Retinal pigment epithelial cell (primary cell): ENCODE measurements around the gene SH3GL3.

Experiments used
- DNase-seq: peaks from one replicate; pipeline ENCODE4 v3.0.0-alpha.2; 2010; ENCODE audit warnings: low read depth
- H3K4me3 ChIP-seq: 2 replicates; pipeline ENCODE4 v1.5.1; 2011; ENCODE audit warnings: mild to moderate bottlenecking, low read length, control low read depth, moderate library complexity
- TF ChIP-seq, protein P1 (sequence below): conservative IDR thresholded peaks from 2 replicates; pipeline ENCODE4 v1.5.1; 2011; ENCODE audit warnings: low read depth, low read length, control low read depth, inconsistent platforms

SH3GL3 gene

GRCh38 chr15:83570756-83571155 lies 123.6 kb downstream of the SH3GL3 start:
- DNase-seq = no peak
- TF ChIP-seq, protein P1, sequence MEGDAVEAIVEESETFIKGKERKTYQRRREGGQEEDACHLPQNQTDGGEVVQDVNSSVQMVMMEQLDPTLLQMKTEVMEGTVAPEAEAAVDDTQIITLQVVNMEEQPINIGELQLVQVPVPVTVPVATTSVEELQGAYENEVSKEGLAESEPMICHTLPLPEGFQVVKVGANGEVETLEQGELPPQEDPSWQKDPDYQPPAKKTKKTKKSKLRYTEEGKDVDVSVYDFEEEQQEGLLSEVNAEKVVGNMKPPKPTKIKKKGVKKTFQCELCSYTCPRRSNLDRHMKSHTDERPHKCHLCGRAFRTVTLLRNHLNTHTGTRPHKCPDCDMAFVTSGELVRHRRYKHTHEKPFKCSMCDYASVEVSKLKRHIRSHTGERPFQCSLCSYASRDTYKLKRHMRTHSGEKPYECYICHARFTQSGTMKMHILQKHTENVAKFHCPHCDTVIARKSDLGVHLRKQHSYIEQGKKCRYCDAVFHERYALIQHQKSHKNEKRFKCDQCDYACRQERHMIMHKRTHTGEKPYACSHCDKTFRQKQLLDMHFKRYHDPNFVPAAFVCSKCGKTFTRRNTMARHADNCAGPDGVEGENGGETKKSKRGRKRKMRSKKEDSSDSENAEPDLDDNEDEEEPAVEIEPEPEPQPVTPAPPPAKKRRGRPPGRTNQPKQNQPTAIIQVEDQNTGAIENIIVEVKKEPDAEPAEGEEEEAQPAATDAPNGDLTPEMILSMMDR = no peak
- no peak overlapping the region for H3K4me3 ChIP-seq

DNA sequence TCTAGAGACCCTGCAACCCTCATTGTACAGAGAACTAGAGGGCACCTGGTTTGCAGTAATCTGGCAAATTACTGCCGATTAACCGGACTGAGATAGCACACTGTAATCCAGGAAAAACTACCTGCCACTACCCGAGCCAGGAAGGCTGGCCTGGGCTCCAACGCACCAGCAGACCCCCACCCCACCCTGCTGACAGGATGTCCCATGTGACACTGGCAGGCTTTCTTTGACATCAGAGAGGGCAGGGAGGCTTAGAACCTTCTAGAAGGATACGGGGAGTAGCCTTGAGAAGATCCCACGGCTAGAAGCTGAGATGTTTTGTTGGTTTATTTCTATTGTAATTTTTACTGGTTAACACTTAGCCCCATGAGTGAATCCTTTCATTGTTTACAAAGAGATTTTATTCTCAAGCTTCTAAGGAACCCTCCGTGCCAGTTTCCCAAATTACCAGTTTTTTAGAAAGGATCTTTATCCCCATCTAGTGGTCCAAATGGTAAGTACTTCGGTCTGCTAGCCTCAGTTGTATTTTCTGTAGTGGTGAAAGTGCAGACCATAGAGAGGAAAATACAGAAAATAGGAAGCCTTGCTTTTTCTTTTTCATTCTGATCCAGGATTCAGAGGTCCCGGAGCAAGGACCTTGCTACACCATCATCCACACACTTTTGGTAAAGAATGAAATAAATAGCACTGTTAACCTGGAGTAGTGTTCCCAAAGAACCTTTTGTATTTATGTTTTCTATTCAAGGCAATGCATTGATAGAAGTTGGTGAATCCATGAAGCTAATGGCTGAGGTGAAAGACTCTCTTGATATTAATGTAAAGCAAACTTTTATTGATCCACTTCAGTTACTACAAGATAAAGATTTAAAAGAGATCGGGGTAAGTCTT lies 124.9 kb downstream of the SH3GL3 start:
- no peak overlapping the region for H3K4me3 ChIP-seq
- TF ChIP-seq, protein P1 = peak; percentile 70
- DNase-seq = no peak

GRCh38 chr15:83574345-83574744 lies 127.2 kb downstream of the SH3GL3 start:
- no peak for DNase-seq
- no peak overlapping the region for H3K4me3 ChIP-seq
- TF ChIP-seq, protein P1 = no peak

DNA sequence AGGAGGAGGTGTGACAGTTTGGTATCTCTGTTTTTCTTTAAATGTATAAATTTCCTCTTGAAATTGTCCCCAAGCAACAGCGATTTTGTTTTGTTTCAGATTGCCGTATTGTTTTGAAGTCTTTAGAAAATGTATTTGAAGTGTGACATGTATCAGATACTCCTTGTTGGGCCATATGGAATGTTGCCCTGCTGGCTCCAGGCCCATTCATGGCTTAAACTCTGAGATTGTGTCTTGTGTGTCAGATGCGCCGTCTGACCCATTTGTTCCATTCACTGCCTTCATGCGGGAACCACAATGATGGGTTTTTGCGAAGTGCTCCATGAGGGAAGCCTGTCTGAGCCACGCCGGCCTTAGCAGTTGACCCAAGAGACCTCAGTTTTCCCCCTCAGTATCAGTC lies 131.6 kb downstream of the SH3GL3 start:
- H3K4me3 ChIP-seq = no peak overlapping the region
- DNase-seq = no peak
- TF ChIP-seq, protein P1 = no peak

DNA sequence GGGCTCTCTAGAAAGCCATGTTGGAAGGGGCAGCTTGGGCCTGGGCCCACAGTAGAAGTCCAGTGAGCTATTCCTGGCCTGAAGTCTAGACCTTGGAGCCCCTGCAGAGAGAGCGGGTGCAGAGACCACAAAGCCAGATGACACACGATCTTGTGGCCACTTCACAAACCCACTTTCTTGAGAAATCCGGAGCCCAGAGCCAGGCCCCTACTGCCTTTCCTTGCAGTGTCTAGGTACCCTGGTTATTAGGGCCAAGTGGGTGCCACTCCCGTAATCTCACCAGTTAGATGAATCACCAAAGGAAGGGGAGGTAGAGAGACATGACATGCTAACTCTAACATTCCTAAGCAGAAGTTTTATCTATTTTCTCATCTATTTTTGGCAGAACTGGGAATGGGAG lies 134.2 kb downstream of the SH3GL3 start:
- DNase-seq = no peak
- TF ChIP-seq, protein P1 = no peak
- H3K4me3 ChIP-seq = no peak overlapping the region

- TF ChIP-seq, protein P1 = no peak
- DNase-seq = peak; percentile 92
- H3K4me3 ChIP-seq = no peak overlapping the region
Measured at GRCh38 chr15:83582381-83582780, 135.2 kb downstream of the SH3GL3 start.
